IPS DF 19.7 (cell line): ENCODE results near the gene P2RX4.
"Not testable (repeated sequence)": the region's sequence is repeated elsewhere in the genome, so short reads cannot be mapped to it uniquely, and the experiment has no call there.

Experiments
- DNase-seq: peaks from one replicate; pipeline ENCODE4 v3.0.0-alpha.2; 2013; ENCODE audit warnings: low read depth, low spot score

P2RX4 gene

GRCh38 chr12:121209624-121210572 lies at the start of gene P2RX4:
P2RX4 (plus strand) TSS chr12:121210129; CDS start chr12:121210165, 36 bp downstream.
- DNase-seq, result no peak

GRCh38 chr12:121162384-121162783 lies 47.5 kb upstream of the P2RX4 start:
- DNase-seq, result no peak

GRCh38 chr12:121162985-121163384 lies 46.9 kb upstream of the P2RX4 start:
- DNase-seq, result no peak

- not testable (repeated sequence) for DNase-seq
Observed at GRCh38 chr12:121164839-121165238, 45.1 kb upstream of the P2RX4 start.

- no peak for DNase-seq
Observed at GRCh38 chr12:121165316-121165715, 44.6 kb upstream of the P2RX4 start.

- DNase-seq, result no peak
Observed at GRCh38 chr12:121166356-121166755, 43.6 kb upstream of the P2RX4 start.

GRCh38 chr12:121167232-121167820 lies 42.6 kb upstream of the P2RX4 start:
- DNase-seq, result no peak

- no peak for DNase-seq
Observed at GRCh38 chr12:121167951-121168350, 42.0 kb upstream of the P2RX4 start.

- no peak for DNase-seq
Observed at GRCh38 chr12:121170151-121170550, 39.8 kb upstream of the P2RX4 start.

- no peak for DNase-seq
Observed at GRCh38 chr12:121170611-121171260, 39.2 kb upstream of the P2RX4 start.

- no peak for DNase-seq
Observed at GRCh38 chr12:121172145-121172544, 37.8 kb upstream of the P2RX4 start.

GRCh38 chr12:121175383-121176119 lies 34.4 kb upstream of the P2RX4 start:
- DNase-seq, result no peak

GRCh38 chr12:121176826-121177529 lies 33.0 kb upstream of the P2RX4 start:
- DNase-seq, result no peak

GRCh38 chr12:121181181-121181580 lies 28.7 kb upstream of the P2RX4 start:
- DNase-seq, result no peak

GRCh38 chr12:121182222-121182893 lies 27.6 kb upstream of the P2RX4 start:
- no peak for DNase-seq

- no peak for DNase-seq
Observed at GRCh38 chr12:121184425-121184824, 25.5 kb upstream of the P2RX4 start.

- DNase-seq, result no peak
Observed at GRCh38 chr12:121184984-121185889, 24.7 kb upstream of the P2RX4 start.

- no peak for DNase-seq
Observed at GRCh38 chr12:121186826-121187225, 23.1 kb upstream of the P2RX4 start.

GRCh38 chr12:121187501-121187900 lies 22.4 kb upstream of the P2RX4 start:
- DNase-seq, result no peak
